Memory B cell (primary cell): ENCODE results near the gene EVA1A.

ENCODE experiments used
- ATAC-seq: fragments of 150-1000 bp; cut with Tn5 transposase; 2 replicates; pipeline ENCODE4 v1.10.0; 2021; ENCODE audit warnings: low read depth, mild to moderate bottlenecking, moderate library complexity
- DNase-seq, 2 donors: peaks; one replicate each; pipeline ENCODE4 v3.0.0; 2022; ENCODE audit warnings: low spot score in 2 of 2
- H3K27ac Mint-ChIP-seq: one replicate; pipeline ENCODE4 v1.8.0; 2022; ENCODE audit warnings: mild to moderate bottlenecking, moderate library complexity, mixed read lengths
- H3K27me3 Mint-ChIP-seq: one replicate; pipeline ENCODE4 v1.8.0; 2022; ENCODE audit warnings: mixed read lengths
- H3K36me3 Mint-ChIP-seq: one replicate; pipeline ENCODE4 v1.8.0; 2022; ENCODE audit warnings: mild to moderate bottlenecking, mixed read lengths
- H3K4me1 Mint-ChIP-seq: one replicate; pipeline ENCODE4 v1.8.0; 2022; ENCODE audit warnings: mixed read lengths
- H3K4me3 Mint-ChIP-seq: one replicate; pipeline ENCODE4 v1.8.0; 2022; ENCODE audit warnings: mild to moderate bottlenecking, moderate library complexity, mixed read lengths
- H3K9me3 Mint-ChIP-seq: one replicate; pipeline ENCODE4 v1.8.0; 2022; ENCODE audit warnings: mixed read lengths

EVA1A gene

GRCh38 chr2:75562513-75562864 is 1.8 kb upstream of the EVA1A start:
- DNase-seq (no peak), ATAC-seq (no peak)
- H3K4me1 Mint-ChIP-seq, result peaks cover 9% of the 10 kb centered on the region
- no peaks in the 10 kb centered on the region for H3K36me3 Mint-ChIP-seq
- H3K9me3 Mint-ChIP-seq, result no peaks in the 10 kb centered on the region
- H3K27me3 Mint-ChIP-seq, result peaks cover 26% of the 10 kb centered on the region
- no peak overlapping the region for H3K27ac Mint-ChIP-seq
- no peak overlapping the region for H3K4me3 Mint-ChIP-seq

- H3K27me3 Mint-ChIP-seq, result peaks cover 26% of the 10 kb centered on the region
- H3K27ac Mint-ChIP-seq, result no peak overlapping the region
- no peaks in the 10 kb centered on the region for H3K9me3 Mint-ChIP-seq
- ATAC-seq (no peak), DNase-seq (no peak)
- H3K36me3 Mint-ChIP-seq, result no peaks in the 10 kb centered on the region
- H3K4me3 Mint-ChIP-seq, result peak overlapping the region; percentile 73
- peaks cover 9% of the 10 kb centered on the region for H3K4me1 Mint-ChIP-seq
These were observed 1.1 kb upstream of the EVA1A start for GRCh38 chr2:75561566-75562512.

- peak overlapping the region; percentile 82 for H3K4me3 Mint-ChIP-seq
- H3K27me3 Mint-ChIP-seq, result peaks cover 26% of the 10 kb centered on the region
- H3K9me3 Mint-ChIP-seq, result no peaks in the 10 kb centered on the region
- H3K36me3 Mint-ChIP-seq, result no peaks in the 10 kb centered on the region
- no peak overlapping the region for H3K27ac Mint-ChIP-seq
- no peak for ATAC-seq
- DNase-seq, result no peak
- peaks cover 9% of the 10 kb centered on the region for H3K4me1 Mint-ChIP-seq
These were observed 544 bp downstream of the EVA1A start for GRCh38 chr2:75560022-75560767.

- peaks cover 9% of the 10 kb centered on the region for H3K4me1 Mint-ChIP-seq
- H3K4me3 Mint-ChIP-seq, result no peak overlapping the region
- H3K9me3 Mint-ChIP-seq, result no peaks in the 10 kb centered on the region
- ATAC-seq (no peak), DNase-seq (no peak)
- no peaks in the 10 kb centered on the region for H3K36me3 Mint-ChIP-seq
- peaks cover 26% of the 10 kb centered on the region for H3K27me3 Mint-ChIP-seq
- no peak overlapping the region for H3K27ac Mint-ChIP-seq
These were observed 1.1 kb downstream of the EVA1A start for GRCh38 chr2:75559680-75560021.

GRCh38 chr2:75558786-75559679 is 1.7 kb downstream of the EVA1A start:
- no peak for DNase-seq
- Mint-ChIP-seq H3K9me3 (no peaks in the 10 kb centered on the region), H3K4me1 (peaks cover 9% of the 10 kb centered on the region), H3K36me3 (no peaks in the 10 kb centered on the region), H3K4me3 (no peak overlapping the region), H3K27me3 (peaks cover 25% of the 10 kb centered on the region), H3K27ac (no peak overlapping the region)
- ATAC-seq, result no peak

GRCh38 chr2:75558136-75558535 is 2.6 kb downstream of the EVA1A start:
- DNase-seq (no peak), ATAC-seq (no peak)
- no peak overlapping the region for H3K27ac Mint-ChIP-seq
- H3K4me3 Mint-ChIP-seq, result no peak overlapping the region
- H3K27me3 Mint-ChIP-seq, result peaks cover 21% of the 10 kb centered on the region
- peaks cover 9% of the 10 kb centered on the region for H3K4me1 Mint-ChIP-seq
- no peaks in the 10 kb centered on the region for H3K36me3 Mint-ChIP-seq
- no peaks in the 10 kb centered on the region for H3K9me3 Mint-ChIP-seq

GRCh38 chr2:75557474-75558133 is 3.1 kb downstream of the EVA1A start:
- Mint-ChIP-seq H3K27me3 (peaks cover 23% of the 10 kb centered on the region), H3K9me3 (no peaks in the 10 kb centered on the region), H3K4me3 (no peak overlapping the region), H3K36me3 (no peaks in the 10 kb centered on the region), H3K27ac (no peak overlapping the region), H3K4me1 (peaks cover 9% of the 10 kb centered on the region)
- no peak for ATAC-seq
- no peak for DNase-seq

- Mint-ChIP-seq H3K27me3 (peaks cover 26% of the 10 kb centered on the region), H3K9me3 (no peaks in the 10 kb centered on the region), H3K4me1 (peaks cover 9% of the 10 kb centered on the region), H3K4me3 (no peak overlapping the region), H3K27ac (no peak overlapping the region), H3K36me3 (no peaks in the 10 kb centered on the region)
- ATAC-seq (no peak), DNase-seq (no peak)
These were observed 3.9 kb downstream of the EVA1A start for GRCh38 chr2:75556679-75557366.

- no peak for DNase-seq
- H3K27ac Mint-ChIP-seq, result no peak overlapping the region
- H3K36me3 Mint-ChIP-seq, result no peaks in the 10 kb centered on the region
- peaks cover 27% of the 10 kb centered on the region for H3K27me3 Mint-ChIP-seq
- ATAC-seq, result no peak
- peaks cover 6% of the 10 kb centered on the region for H3K4me1 Mint-ChIP-seq
- peaks cover 2% of the 10 kb centered on the region for H3K9me3 Mint-ChIP-seq
- H3K4me3 Mint-ChIP-seq, result no peak overlapping the region
These were observed 5.0 kb downstream of the EVA1A start for GRCh38 chr2:75555701-75556100.

- DNase-seq (no peak), ATAC-seq (no peak)
- peaks cover 2% of the 10 kb centered on the region for H3K9me3 Mint-ChIP-seq
- peaks cover 26% of the 10 kb centered on the region for H3K27me3 Mint-ChIP-seq
- H3K36me3 Mint-ChIP-seq, result no peaks in the 10 kb centered on the region
- no peak overlapping the region for H3K27ac Mint-ChIP-seq
- H3K4me3 Mint-ChIP-seq, result no peak overlapping the region
- no peaks in the 10 kb centered on the region for H3K4me1 Mint-ChIP-seq
These were observed 6.7 kb downstream of the EVA1A start for GRCh38 chr2:75553935-75554531.

GRCh38 chr2:75552222-75552621 is 8.5 kb downstream of the EVA1A start:
- Mint-ChIP-seq H3K36me3 (no peaks in the 10 kb centered on the region), H3K27me3 (peaks cover 21% of the 10 kb centered on the region)
- DNase-seq, result no peak

GRCh38 chr2:75551434-75551833 is 9.3 kb downstream of the EVA1A start:
- Mint-ChIP-seq H3K4me3 (no peak overlapping the region), H3K27me3 (peaks cover 21% of the 10 kb centered on the region), H3K36me3 (no peaks in the 10 kb centered on the region), H3K9me3 (peaks cover 2% of the 10 kb centered on the region), H3K27ac (no peak overlapping the region), H3K4me1 (no peaks in the 10 kb centered on the region)
- ATAC-seq, result no peak
- DNase-seq, result no peak

More at GRCh38 chr2:75552222-75552621, 8.5 kb downstream of the EVA1A start:
- ATAC-seq, result no peak
- Mint-ChIP-seq H3K4me1 (no peaks in the 10 kb centered on the region), H3K4me3 (no peak overlapping the region), H3K27ac (no peak overlapping the region), H3K9me3 (peaks cover 2% of the 10 kb centered on the region)
